Islet of Langerhans (tissue), 1 donor: ENCODE measurements around the gene AGMO.

Experiments used
- FAIRE-seq: peaks from one replicate; lab custom pipeline; 2011; peaks lifted over from hg19 to GRCh38; lab: Jason Lieb, UNC

Gene AGMO

GRCh38 chr7:15215616-15216015 is 346.2 kb downstream of the AGMO start:
- FAIRE-seq, result no peak

GRCh38 chr7:15214976-15215375 is 346.8 kb downstream of the AGMO start:
- FAIRE-seq, result no peak

- no peak for FAIRE-seq
Measured at GRCh38 chr7:15213093-15213492, 348.7 kb downstream of the AGMO start.

GRCh38 chr7:15209429-15209828 is 352.4 kb downstream of the AGMO start:
- no peak for FAIRE-seq

GRCh38 chr7:15204421-15204820 is 357.4 kb downstream of the AGMO start:
- no peak for FAIRE-seq

GRCh38 chr7:15199482-15199881 is 362.3 kb downstream of the AGMO start:
- FAIRE-seq, result peak; percentile 73

GRCh38 chr7:15197042-15197977 is 364.5 kb downstream of the AGMO start:
- peak; percentile 85 for FAIRE-seq

- FAIRE-seq, result no peak
Measured at GRCh38 chr7:15178065-15178464, 383.8 kb downstream of the AGMO start.

- no peak for FAIRE-seq
Measured at GRCh38 chr7:15176089-15176488, 385.7 kb downstream of the AGMO start.

GRCh38 chr7:15175152-15175551 is 386.7 kb downstream of the AGMO start:
- no peak for FAIRE-seq

- no peak for FAIRE-seq
Measured at GRCh38 chr7:15174485-15174884, 387.3 kb downstream of the AGMO start.

GRCh38 chr7:15168489-15168888 is 393.3 kb downstream of the AGMO start:
- no peak for FAIRE-seq

- FAIRE-seq, result peak; percentile 91
Measured at GRCh38 chr7:15167912-15168311, 393.9 kb downstream of the AGMO start.

- no peak for FAIRE-seq
Measured at GRCh38 chr7:15166620-15167019, 395.2 kb downstream of the AGMO start.

GRCh38 chr7:15159261-15159660 is 402.6 kb downstream of the AGMO start:
- no peak for FAIRE-seq

GRCh38 chr7:15158141-15158810 is 403.5 kb downstream of the AGMO start:
- no peak for FAIRE-seq
